ENCODE results near the gene AGAP1.

The AGAP1 gene

DNA sequence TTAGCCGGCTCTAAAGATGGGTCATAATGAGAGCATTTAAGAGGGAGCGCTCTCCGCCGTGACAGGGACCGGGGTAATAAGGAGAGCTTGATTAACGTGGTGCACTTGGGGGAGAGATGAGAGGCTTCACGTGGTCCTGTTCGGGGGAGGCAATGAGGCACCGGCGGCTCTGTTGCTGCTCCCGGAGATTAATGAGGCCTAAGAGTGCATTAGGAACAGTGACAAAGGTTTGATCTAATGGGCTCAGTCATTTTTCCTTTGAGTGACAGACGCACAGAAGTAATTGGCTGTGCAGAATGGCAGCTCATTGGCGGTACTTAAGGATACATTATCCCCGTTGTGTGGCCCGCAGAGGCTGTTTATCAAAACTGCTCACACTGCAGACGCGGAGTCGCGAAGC lies 423.7 kb downstream of the AGAP1 start:
- DNase-seq (ENCODE audit: low read depth, low spot score) = no peak

DNA sequence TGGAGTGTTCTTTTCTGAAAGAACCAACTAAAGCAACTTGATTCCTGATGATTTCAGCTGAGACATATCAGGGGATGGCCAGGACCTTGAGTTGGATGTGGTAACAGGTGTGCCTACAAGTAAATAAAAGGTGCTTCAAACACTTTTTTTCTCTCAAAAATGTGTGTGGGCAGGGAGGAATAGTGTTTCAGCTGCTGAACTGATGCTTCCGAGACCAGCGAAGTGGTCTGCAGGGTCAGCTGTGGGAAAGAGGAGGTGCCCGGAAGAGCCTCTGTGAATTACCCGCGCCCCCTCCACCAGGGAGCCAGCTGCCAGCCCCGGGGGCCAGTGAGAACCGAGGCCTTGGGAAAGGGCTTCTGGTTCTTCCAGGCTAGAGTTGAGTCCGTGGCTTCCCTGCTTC lies 425.0 kb downstream of the AGAP1 start:
- DNase-seq (ENCODE audit: low read depth, low spot score) = no peak

DNA sequence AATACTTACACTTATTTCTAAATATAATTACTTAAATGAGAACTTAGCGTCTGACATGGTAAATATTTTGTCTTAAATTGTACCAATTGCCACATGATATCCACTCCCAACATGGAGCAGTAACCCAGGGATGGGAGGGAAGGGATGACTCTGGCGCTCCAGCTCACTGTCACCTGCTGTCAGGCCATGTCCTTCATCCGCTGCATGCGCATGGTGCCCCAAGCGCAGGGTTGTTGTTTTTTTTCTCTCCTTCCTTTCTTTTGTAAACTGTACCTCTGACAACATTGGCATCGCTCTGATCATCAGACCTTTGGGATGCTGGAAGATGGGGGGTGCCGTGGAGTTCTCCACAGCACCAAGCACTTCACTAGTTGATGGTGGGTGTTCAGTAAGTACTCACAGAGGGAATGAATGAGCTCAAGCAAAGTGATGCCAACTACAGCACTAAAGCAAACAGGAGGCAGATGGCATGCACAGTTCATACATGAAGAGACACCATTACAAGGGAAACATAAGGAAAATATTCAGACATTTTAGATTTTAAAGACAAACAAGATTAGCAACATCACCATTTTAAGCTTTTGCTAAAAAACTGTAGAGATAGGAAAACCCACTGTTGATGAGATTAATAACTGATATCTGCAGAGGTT lies 426.5 kb downstream of the AGAP1 start:
- no peak for DNase-seq (ENCODE audit: low read depth, low spot score)

DNA sequence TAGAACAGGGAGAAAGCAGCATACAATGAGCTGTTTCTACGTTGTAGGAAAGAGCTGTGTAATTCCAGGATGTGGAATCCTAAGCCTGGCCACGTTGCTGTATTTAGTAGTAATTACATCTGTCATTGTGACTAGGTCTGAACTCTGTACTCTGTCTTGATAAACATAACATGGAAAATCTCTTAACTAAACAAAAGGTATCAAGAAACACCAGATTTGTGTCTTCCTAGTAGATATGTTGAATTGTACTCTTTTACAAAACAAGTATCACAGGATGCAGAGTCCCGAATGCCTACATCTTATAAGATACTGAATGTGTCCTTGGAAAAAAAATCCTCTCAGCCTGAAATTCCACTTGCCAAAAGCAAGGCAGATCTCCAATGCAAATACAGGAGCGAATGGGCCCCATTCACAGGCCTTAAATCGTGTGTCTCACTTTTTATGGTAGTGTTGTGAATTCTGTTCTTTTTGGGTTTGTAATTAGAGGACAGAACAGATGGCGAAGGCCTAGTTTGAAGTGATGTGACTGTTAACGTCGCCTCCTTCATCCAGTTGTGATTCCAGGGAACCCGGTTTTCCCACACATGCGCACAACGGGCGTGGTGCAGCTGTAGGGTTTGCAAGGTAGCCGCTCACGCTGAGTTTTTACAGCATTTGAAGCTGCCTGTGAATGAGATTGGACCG lies 427.8 kb downstream of the AGAP1 start:
- DNase-seq (ENCODE audit: low read depth, low spot score) = no peak

DNA sequence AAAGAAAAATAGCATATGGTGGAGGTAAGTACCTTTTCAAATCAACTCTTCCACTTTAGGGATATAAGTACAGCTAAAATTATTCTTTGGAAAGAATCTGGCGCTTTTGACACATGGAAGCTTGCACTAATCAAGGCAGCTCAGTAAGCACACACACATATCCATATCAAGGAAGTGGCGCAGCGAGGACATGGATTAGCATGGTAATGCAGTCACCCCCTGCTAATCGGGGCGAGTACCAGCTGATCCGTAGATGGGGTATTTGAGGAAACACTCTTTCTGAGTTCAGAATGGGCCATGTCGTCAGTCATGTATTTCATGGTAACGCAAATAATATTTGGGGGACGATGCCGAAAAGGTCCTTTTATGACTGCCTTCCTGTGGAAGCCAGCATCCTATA lies 429.0 kb downstream of the AGAP1 start:
- no peak for DNase-seq (ENCODE audit: low read depth, low spot score)

DNA sequence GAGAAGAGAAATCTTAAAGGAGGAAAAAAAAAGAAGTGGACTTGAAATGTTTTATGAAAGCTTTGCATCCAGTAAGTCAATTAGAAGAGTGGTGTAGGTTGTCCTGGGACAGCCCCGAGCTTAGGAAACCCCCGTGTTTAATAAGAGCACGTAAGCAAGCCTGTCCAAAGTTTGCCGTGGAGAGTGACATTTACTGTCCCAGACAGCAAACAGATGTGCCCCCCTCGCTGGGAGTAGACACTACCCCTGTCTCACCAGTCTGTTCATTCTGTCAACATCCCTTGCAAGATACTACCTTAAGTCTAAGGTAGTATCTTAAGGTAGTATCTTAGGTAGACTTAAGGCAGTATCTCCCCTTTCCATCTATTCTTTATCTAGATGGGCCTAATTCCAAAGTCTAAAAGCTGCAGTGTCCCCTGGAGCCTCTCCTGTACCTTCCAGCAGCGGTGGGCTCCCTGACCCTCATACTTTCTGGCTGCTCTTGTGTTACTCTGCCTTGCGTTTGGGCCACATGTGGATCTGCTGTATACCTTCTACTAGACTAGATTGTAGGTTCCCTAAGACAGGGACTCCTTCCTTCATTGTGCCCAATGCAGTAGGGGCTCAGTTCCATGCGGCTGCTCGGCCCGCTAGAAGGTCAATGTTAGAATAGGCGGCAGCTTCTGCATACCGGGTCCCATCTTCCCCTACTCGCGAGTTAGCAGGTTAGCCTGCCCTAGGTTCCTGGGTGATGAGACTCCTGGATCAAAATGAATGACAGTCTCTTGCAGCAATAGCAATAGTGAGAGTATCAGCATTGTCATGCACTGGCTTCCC lies 430.2 kb downstream of the AGAP1 start:
- DNase-seq (ENCODE audit: low read depth, low spot score) = no peak

DNA sequence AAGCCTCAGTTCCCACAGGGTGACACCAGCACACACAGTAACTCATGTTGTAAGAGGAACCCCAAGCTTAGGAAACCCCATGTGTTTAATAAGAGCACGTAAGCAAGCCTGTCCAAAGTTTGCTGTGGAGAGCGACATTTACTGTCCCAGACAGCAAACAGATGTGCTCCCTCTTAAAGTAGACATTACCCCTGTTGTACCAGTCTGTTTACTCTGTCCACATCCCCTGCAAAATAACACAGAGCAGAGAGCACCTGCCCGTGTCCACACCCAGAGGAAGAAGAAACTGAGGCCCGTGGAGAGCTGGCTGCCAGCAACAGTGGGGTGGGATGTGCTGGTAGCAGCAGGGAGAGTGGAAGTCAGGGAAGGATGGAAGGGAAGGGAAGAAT lies 430.8 kb downstream of the AGAP1 start:
- DNase-seq (ENCODE audit: low read depth, low spot score) = no peak

DNA sequence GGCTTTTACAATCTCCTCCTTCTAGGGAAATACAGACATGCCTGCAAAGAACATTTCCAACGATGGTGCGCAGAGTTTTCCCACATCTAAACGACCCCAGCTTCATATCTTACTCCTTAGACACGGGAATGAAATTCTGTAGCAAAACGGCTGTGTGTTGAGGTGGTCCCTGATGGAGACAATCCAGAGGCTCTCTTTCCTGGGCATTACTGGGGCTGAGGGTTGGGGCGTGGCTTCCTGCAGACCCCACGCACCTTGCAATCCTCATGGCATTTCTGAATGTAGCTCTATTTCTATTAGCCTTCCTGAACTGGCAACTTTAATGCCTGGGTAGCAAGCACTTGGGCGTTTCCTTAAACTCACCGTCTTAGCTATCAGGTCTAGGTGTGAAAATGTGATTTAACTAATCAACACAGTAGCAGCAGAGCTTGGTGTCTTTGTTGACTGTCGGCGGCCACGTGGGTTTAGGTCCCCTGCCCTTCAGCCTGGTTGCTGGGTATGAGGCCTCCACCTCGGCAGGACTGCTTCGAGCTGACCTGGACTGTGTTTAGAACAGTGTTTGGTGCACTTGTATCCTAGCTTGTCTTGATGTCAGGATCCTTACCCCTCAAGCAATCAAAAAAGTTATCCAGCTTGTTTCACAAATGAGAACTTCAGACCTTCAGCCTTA lies 431.5 kb downstream of the AGAP1 start:
- DNase-seq (ENCODE audit: low read depth, low spot score) = no peak

DNA sequence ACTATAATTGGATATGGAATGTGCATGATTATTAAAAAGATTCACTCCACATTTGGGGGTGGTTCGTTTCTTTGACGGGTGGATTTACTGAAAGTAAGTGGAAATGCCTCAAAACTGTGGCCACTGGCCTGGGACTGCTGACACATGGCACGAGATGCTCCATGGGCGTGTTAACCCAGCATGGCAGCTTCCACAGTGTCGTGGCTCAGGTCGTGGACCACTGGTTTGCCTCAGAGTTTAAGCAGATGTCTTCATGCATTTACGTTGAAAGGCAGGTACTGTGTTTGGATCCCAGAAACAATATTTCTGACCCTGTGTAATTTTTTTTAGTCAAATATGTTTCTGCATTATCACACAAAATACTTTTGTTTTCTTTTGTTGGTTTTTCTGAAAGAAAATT lies 432.4 kb downstream of the AGAP1 start:
- DNase-seq (ENCODE audit: low read depth, low spot score) = no peak

DNA sequence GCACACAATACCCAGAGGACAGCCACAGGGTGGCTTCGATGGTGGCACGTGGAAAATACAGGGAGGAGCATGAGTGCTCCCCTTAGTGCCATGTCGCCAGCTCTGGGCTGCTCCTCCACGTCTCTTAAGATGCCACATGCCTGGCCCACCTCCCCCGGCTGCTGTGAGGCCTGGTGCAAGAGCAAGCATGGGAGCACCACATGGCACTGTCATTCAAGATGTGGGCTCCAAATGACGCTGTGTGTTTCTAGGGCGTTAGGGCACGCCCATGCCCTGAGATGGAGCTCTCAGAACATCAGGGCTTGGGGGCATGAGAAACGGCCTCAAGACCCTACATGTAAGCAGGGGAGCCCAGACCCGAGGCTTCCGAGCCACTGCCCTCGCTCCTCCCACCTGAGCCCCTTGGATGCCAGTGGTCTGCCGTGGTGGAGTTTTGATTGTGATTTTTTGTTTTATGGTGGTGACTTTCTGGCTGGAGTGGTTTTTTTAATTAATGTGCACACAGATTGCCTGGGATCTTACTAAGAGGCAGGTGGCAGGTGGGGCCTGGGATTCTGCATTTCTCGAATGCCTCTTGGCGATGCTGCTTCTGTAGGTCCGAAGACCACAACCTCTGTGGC lies 435.0 kb downstream of the AGAP1 start:
- DNase-seq (ENCODE audit: low read depth, low spot score) = no peak

DNA sequence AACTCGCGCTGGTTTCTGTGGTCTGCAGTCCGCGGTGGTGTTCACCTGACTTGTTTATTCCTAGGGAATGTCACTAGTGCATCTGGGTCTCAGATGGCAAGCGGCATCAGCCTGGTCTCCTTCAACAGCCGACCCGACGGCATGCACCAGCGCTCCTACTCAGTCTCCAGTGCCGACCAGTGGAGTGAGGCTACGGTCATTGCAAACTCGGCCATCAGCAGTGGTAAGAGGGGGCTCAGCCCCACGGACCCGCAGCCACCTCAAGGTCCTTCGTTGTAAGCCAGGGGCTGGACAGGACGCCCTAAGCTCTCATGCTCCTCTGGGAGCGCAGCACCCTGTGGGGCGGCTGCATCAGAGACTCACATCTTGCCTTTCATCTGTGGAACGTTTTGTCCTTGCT lies 436.9 kb downstream of the AGAP1 start:
- DNase-seq (ENCODE audit: low read depth, low spot score) = no peak

DNA sequence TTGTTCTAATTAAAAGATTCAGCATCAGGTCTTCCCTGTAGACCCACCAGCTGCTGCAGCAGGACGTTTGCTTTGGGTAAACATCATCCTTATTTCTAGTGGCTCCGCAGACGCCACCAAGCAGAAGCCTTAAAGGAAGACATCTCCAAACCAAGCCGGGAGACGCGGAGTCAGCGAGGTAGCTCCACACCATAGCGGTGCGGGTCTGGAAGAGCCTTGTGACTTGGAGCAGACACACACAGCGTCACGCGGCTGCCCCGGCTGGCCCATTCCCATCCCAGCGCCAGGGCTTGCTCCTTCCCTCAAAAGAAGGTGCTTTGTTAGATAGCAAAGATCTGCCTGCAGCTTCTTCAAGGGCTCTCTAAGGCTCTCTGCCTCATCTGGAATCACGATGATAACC lies 437.8 kb downstream of the AGAP1 start:
- no peak for DNase-seq (ENCODE audit: low read depth, low spot score)

DNA sequence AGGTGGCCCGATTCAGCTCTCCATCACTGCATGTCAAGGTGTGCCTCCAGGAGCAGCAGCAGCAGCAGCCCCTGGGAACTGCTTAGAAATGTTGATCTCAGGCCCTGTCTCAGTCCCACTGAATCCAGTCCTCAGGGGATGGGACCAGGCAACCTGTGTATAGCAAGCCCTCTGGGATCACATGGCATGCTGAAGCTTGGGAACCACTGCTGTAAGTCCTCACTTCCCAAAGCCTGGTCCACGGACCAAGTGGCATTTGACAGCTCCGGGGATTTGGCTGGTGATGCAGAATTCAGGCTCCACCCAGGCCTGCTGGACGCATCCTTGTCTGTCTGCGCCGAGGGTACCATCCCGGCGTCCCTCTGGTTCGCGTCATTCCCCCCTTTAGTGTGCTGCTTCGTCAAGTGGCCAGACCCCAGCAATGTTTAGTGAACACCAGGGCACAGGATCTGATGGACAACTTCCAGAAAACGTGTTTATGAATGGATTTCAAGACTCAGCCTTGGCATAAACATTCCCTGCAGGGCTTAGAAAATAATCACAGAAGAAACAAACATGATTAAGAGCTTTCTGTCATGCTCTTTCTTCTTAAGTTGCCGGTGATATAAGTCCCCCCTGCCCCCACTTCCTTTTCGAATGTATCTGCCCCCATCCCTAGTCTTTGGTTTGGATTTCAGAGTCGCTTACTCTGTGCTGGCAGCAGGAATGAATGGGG lies 440.4 kb downstream of the AGAP1 start:
- no peak for DNase-seq (ENCODE audit: low read depth, low spot score)

DNA sequence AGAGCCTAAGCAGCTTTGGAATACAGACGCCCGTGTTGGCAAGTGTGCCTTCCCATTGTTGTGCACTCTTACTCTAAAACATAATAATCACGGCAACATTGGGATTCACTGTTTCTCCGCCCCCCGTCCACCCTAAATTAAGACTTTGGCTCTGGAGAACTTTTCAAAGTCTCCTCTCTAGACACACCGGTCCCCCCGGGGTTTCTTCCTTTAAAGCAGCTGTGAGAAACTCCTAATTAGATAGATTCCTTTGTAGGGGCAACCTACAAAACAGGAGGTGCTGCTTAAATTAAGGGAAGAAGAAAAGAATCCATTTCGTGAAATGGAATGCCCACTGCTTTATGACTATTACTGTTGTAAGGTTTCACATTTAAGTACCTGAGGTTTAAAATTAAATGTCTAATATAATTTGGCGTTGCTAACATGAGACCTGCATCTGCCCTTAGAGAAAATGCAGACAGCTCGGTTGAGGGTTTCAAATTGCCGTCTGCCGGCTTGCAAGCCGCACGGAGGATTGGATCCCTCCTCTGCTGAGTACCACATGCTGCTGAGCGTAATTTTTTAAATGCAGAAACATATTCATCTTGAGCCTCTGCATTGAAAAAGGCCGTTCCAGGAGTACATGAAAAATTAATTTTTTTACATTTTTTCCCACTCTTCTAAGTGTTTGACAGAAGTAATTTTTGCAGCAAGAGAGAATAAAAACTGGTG lies 441.1 kb downstream of the AGAP1 start:
- no peak for DNase-seq (ENCODE audit: low read depth, low spot score)

DNA sequence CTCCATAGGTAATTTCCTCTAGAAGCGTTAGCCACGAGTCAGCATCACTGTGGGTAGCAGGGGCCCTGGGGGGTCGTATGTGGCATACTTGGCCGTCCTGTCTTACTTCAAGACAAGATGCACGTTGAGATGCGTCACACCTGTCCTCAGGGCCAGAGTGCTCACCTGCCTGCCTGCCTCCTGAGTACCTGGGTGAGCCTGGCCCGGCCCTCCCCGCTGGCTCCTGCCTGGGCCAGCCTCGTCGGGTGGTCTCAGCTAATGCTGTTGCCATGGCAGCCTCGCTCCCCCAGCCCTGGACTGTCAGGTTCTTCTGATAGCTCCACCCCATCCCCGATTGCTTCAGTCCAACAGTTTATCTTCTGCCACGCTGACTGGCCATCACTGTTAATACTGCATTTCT lies 441.9 kb downstream of the AGAP1 start:
- no peak for DNase-seq (ENCODE audit: low read depth, low spot score)

DNA sequence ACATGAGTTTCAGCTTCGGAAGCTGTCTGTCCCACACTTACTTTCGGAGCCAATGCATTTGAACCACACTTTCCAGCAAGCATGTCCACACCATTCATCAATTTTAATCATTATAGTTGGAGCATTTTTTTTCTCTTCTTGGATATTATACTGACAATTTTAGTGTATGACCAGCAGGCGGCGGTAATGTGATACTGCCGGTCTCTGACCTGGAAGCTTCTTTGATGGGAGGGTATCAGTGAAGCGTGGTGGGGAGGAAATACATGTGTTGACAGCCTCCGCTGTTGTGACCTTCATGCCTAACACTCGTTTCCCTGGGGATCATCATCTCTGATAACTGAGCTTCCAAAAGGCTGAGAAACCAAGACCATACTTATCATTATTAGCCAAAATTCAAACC lies 442.6 kb downstream of the AGAP1 start:
- DNase-seq (ENCODE audit: low read depth, low spot score) = no peak

DNA sequence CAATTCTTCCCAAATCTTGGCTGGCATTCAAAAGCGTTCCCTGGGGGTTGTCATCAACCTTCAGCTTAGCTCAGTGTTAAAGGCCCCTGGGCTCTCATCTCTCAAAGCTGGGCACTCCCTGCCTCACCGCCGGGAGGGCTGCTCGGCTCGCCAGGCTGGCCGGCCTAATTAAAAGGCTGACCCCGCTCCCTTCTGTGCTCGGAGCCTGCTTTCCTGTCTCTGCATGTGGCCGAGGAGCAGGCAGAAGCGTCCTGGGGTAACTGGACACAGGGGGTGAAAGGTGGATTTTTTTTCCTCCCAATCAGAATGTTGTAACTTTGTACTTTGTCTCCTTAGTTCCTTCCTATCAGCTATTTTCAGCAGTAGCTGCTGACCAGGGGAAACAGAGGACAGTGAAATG lies 443.2 kb downstream of the AGAP1 start:
- DNase-seq (ENCODE audit: low read depth, low spot score) = no peak

DNA sequence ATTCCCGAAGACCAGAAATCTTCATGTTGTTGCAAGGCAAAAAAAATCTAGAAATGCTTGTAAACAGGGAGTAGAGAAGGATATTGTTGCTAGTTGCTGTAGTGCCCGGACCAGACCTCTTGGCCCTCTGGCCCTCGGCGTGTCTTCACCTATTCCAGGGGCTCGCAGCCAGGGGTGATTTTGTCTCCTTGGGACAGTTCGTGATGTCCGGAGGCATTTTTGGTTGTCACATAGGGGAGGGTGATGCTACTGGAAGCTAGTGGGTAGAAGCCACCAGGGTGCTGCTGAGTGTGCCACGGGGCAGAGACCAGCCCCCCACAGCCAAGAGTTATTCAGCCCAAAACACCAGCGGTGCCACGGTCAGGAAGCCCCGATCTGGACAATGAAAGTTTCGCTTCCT lies 443.7 kb downstream of the AGAP1 start:
- no peak for DNase-seq (ENCODE audit: low read depth, low spot score)

DNA sequence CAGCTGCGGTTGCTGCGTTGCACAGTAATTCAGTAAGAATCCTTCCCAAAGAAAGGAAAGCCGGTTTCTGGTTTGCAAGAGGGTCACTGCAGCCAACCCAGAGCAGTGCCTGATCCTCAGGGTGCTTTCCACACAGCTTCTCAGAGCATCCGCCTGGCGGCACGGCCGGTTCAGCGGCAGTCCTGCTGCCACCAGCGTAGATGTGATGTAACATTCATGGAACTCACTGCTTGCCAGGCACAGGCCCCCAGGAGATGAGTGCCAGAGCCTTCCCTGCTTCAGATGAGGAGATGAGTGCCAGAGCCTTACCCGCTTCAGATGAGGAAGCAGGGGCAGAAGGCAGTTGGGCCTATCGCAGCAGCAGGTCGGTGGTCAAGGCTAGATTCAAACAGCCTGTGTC lies 444.1 kb downstream of the AGAP1 start:
- no peak for DNase-seq (ENCODE audit: low read depth, low spot score)

DNA sequence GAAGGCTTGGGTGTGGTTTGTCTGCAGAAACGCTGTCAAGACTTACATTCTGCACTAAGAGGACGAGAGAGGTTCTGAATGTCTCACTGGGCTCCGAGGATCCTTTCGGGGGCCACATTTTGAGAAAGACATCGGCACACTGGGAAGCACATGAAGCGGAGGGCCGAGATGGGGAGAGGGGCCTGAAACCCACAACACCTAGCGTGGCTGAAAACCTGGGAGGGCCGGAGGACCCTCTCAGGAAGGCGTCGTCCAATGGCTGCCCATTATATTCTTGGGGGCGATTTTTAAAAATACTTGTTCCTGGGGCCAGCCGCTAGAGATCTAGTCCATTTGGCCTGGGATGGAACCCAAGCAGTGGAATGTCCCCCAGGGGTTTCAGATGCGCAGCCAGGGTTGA lies 444.8 kb downstream of the AGAP1 start:
- no peak for DNase-seq (ENCODE audit: low read depth, low spot score)

DNA sequence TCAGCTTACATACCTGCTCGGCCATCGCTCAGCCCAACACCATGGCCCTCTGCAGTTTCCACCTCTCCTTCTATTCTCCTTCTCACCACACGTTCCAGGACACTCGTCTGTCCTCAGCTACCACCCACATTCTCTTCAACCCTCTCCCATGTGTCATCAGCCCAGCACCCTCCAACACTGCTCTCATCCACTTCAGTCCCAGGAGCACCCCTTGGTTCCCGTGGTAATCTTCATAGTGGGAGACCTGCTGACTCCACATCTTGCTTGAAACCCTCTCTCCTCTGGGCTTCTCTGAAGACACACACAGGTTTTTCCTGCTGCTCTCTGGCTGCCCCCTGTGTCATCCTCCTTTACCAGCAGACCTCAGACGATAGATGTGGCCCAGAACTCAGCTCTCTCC lies 445.6 kb downstream of the AGAP1 start:
- no peak for DNase-seq (ENCODE audit: low read depth, low spot score)
